Mononuclear cell (primary cell): Measurements from ENCODE around the gene SH2D2A. TPM values are rescaled to one million over a fixed set of nuclear protein-coding genes. Genes with fewer than 3 reads are reported as not detected.

Experiments used
- H3K27me3 ChIP-seq: 2 replicates; pipeline ENCODE4 v1.6.0; 2011; ENCODE audit warnings: low read length, control low read depth; ENCODE audit not compliant: insufficient read depth
- H3K4me1 ChIP-seq: 2 replicates; pipeline ENCODE4 v1.5.1; 2011; ENCODE audit warnings: mild to moderate bottlenecking, low read length, control low read depth; ENCODE audit not compliant: insufficient read depth
- H3K4me3 ChIP-seq: 2 replicates; pipeline ENCODE4 v1.5.1; 2011; ENCODE audit warnings: mild to moderate bottlenecking, low read length, moderate library complexity
- H3K9me3 ChIP-seq: 2 replicates; pipeline ENCODE4 v1.5.1; 2011; ENCODE audit warnings: low read depth, mild to moderate bottlenecking, control low read depth, low read length
- total RNA-seq: library from RNA; depleted of rRNA; stranded (reverse); fragments of >200 nt; gene quantifications from one replicate; pipeline ENCODE4 v1.2.3, GENCODE V29; 2012

The SH2D2A gene
- total RNA-seq, 1 donor, result 19.1 TPM

DNA sequence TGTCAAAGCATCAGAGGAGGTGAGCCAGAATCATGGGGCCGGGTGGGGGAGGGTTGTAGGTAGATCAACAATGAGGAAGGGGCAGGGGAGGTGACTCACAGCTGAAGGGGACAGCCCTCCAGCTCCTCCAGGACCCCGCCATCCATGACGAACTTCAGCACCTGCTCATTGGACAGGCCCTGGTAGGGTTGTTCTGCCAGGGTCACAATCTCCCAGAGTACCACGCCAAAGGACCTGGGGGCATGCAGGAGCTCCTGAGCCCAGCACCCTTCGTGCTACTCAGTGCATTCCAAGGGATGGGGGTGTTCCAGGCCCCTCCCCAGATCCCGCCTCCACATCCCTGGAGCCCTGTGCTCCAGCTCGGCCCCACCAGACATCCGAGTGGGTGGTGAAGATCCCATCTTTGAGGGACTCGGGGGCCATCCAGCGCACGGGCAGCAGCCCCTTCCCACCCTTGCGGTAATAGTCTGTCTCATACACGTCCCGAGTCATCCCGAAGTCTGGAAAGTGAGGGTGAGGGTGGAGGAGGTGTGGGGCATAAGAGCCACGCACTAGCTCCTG lies 24.7 kb upstream of the SH2D2A start:
- H3K4me3 ChIP-seq, result no peak overlapping the region
- peaks cover 28% of the 10 kb centered on the region for H3K27me3 ChIP-seq
- peaks cover 7% of the 10 kb centered on the region for H3K4me1 ChIP-seq
- no peaks in the 10 kb centered on the region for H3K9me3 ChIP-seq

GRCh38 chr1:156840898-156841279 lies 24.2 kb upstream of the SH2D2A start:
- Histone ChIP-seq H3K27me3 (peaks cover 28% of the 10 kb centered on the region), H3K4me3 (no peak overlapping the region), H3K4me1 (peaks cover 7% of the 10 kb centered on the region), H3K9me3 (no peaks in the 10 kb centered on the region)

DNA sequence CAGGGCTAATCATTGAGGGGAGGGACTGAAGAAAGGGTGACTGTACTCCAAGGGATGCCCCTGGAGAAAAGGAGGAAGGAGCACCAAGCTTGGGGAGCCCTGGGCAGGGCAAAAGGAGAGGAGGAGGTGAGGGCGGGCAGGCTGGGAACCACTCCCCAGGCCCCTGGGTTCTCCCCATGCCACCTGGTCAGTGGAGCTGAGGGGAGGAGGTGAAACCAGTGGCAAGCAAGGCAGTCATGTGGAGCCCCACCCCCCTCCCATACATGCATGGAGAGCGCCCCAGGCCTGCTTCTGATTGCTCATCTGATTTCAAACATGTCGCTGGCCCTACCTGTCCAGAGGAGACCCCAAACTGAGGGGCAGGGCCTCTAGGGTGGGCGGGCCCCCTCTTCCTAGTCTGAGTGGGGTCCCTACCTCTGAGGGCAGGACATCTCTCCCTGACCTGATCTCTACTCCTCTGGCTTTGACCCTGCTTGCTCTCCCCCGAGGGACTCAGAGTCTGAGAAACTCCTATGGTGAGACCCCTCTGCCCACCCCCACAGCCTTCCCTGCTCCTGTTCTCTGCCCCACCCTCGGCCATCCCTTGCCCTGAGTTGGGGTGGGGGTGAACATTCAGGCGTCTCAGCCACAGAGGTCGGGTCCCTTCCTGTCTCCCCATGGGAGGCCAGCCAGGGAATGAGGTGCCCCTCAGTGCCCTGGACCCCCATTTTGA lies 23.7 kb upstream of the SH2D2A start:
- Histone ChIP-seq H3K27me3 (peaks cover 28% of the 10 kb centered on the region), H3K4me3 (no peak overlapping the region), H3K4me1 (peaks cover 7% of the 10 kb centered on the region), H3K9me3 (no peaks in the 10 kb centered on the region)

- peaks cover under 1% of the 10 kb centered on the region for H3K4me1 ChIP-seq
- no peak overlapping the region for H3K4me3 ChIP-seq
- peaks cover 21% of the 10 kb centered on the region for H3K27me3 ChIP-seq
- no peaks in the 10 kb centered on the region for H3K9me3 ChIP-seq
Observed at GRCh38 chr1:156839426-156840109, 22.9 kb upstream of the SH2D2A start.

- Histone ChIP-seq H3K4me3 (no peak overlapping the region), H3K9me3 (no peaks in the 10 kb centered on the region), H3K4me1 (no peaks in the 10 kb centered on the region), H3K27me3 (peaks cover 15% of the 10 kb centered on the region)
Observed at GRCh38 chr1:156838972-156839371, 22.3 kb upstream of the SH2D2A start.

DNA sequence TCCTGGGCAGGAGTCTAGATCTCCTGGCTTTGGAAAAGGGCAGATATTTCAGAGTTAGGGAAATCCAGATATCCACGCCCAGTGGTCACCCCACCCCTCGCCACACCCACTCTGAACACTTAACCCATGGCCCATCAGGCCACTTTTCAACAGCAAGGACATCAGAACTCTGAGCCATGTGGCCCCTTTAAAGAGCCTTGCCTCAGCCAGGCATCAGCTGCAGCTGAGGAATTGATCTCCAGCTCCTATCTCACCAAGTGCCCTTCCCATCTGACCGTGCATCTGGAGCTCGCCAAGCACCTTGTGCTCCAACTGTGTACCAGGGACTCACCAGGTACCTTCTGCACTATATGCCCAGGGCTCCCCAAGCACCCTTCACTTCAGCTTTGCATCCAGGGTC lies 20.2 kb upstream of the SH2D2A start:
- no peak overlapping the region for H3K4me3 ChIP-seq
- no peaks in the 10 kb centered on the region for H3K4me1 ChIP-seq
- H3K27me3 ChIP-seq, result peaks cover 3% of the 10 kb centered on the region

GRCh38 chr1:156836041-156836654 lies 19.5 kb upstream of the SH2D2A start:
- Histone ChIP-seq H3K27me3 (peaks cover 5% of the 10 kb centered on the region), H3K4me3 (no peak overlapping the region), H3K9me3 (no peaks in the 10 kb centered on the region), H3K4me1 (no peaks in the 10 kb centered on the region)

More for the DNA sequence above, 20.2 kb upstream of the SH2D2A start:
- H3K9me3 ChIP-seq, result no peaks in the 10 kb centered on the region

- Histone ChIP-seq H3K27me3 (peaks cover 5% of the 10 kb centered on the region), H3K9me3 (no peaks in the 10 kb centered on the region), H3K4me1 (no peaks in the 10 kb centered on the region), H3K4me3 (no peak overlapping the region)
Observed at GRCh38 chr1:156834322-156834721, 17.7 kb upstream of the SH2D2A start.

GRCh38 chr1:156833603-156834002 lies 17.0 kb upstream of the SH2D2A start:
- Histone ChIP-seq H3K9me3 (no peaks in the 10 kb centered on the region), H3K4me1 (no peaks in the 10 kb centered on the region), H3K27me3 (peaks cover 5% of the 10 kb centered on the region), H3K4me3 (no peak overlapping the region)

GRCh38 chr1:156832434-156832833 lies 15.8 kb upstream of the SH2D2A start:
- peaks cover 5% of the 10 kb centered on the region for H3K27me3 ChIP-seq
- H3K4me1 ChIP-seq, result no peaks in the 10 kb centered on the region

GRCh38 chr1:156828400-156829124 lies 11.9 kb upstream of the SH2D2A start:
- H3K4me3 ChIP-seq, result no peak overlapping the region
- no peaks in the 10 kb centered on the region for H3K9me3 ChIP-seq
- peaks cover 5% of the 10 kb centered on the region for H3K27me3 ChIP-seq
- H3K4me1 ChIP-seq, result no peaks in the 10 kb centered on the region

More at GRCh38 chr1:156832434-156832833, 15.8 kb upstream of the SH2D2A start:
- H3K9me3 ChIP-seq, result no peaks in the 10 kb centered on the region
- no peak overlapping the region for H3K4me3 ChIP-seq

DNA sequence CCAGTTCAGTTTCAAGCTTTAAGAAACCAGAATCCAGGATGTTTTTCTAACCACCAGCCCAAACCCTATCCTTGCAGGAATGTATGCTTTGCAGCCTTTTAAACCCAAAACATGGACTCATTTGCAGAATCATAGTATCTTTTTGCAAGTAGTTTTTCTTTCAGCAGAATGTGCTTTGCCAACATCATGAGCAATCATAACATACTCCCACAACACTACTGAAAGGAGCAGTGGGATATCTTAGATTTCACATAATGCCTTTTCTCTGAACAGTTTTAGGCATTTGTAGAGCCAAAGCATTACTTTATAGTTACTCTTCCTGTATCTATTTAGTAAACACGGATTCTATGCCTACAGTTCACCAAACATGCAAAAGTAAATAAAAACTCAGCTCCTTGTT lies 10.0 kb upstream of the SH2D2A start:
- Histone ChIP-seq H3K27me3 (no peaks in the 10 kb centered on the region), H3K9me3 (no peaks in the 10 kb centered on the region), H3K4me3 (no peak overlapping the region), H3K4me1 (no peaks in the 10 kb centered on the region)

DNA sequence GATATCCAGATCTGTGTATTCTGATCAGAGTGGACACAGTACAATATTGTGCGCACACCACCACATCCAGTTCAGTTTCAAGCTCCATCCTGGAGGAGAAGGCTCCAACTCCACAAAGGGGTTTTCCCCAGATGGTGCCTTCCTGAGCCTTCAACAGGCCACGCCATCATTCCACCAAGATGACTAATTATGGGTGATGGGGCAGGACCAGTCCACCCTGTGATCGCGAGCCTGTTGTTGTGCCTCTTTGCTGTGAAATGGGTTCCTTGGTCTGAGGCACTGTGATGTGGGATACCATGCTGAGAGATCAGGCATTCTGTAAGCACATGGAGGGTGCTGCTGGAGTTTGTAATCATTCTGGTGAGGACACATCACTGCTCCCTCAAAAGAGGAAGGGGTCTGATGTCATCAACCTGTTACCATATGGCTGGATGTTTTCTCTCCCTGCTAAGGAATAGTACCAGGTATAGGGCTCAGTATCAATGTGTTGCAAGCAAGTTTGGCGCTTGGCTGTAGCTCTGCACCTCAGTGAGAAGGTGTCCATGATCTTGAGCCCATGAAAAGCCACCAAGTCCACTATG lies 6.7 kb upstream of the SH2D2A start:
- Histone ChIP-seq H3K4me3 (no peak overlapping the region), H3K9me3 (no peaks in the 10 kb centered on the region), H3K27me3 (no peaks in the 10 kb centered on the region), H3K4me1 (no peaks in the 10 kb centered on the region)

GRCh38 chr1:156822680-156823079 lies 6.0 kb upstream of the SH2D2A start:
- no peaks in the 10 kb centered on the region for H3K9me3 ChIP-seq
- H3K4me1 ChIP-seq, result peaks cover 1% of the 10 kb centered on the region
- no peaks in the 10 kb centered on the region for H3K27me3 ChIP-seq
- no peak overlapping the region for H3K4me3 ChIP-seq
